CD14-positive monocyte (primary cell): ENCODE data around the gene BUB3. TPM values are rescaled to one million over a fixed set of nuclear protein-coding genes. Genes with fewer than 3 reads are reported as not detected.

Experiments
- DNase-seq, 3 donors: peaks; one replicate each; pipeline ENCODE4 v3.0.0-alpha.2; 2011 to 2022
- H2AFZ ChIP-seq: 2 replicates; pipeline ENCODE4 v1.6.0; 2012; ENCODE audit warnings: mild to moderate bottlenecking, low read depth, low read length, inconsistent platforms; ENCODE audit not compliant: insufficient read depth, poor library complexity, severe bottlenecking
- H3K27ac ChIP-seq, 2 donors: 1 replicate in 1 of 2; 2 replicates in 1 of 2; pipeline ENCODE4 v1.5.1; 2012 to 2013; ENCODE audit warnings: low read length in 2 of 2, control low read depth in 1 of 2, inconsistent platforms in 1 of 2, low read depth in 1 of 2, mild to moderate bottlenecking in 1 of 2
- H3K27me3 ChIP-seq, 2 donors: one replicate each; pipeline versions ENCODE4 v1.6.0 to v1.6.1; 2011 to 2013; ENCODE audit warnings: low read length in 2 of 2; ENCODE audit not compliant: control insufficient read depth in 2 of 2, insufficient read depth in 2 of 2
- H3K36me3 ChIP-seq, 2 donors: replicated peaks in 1 of 2; 1 replicate in 1 of 2; 2 replicates in 1 of 2; pipeline versions ENCODE4 v1.5.1 to v1.6.1; 2012 to 2013; ENCODE audit warnings: low read length in 2 of 2, control low read depth in 1 of 2, inconsistent platforms in 1 of 2, mild to moderate bottlenecking in 1 of 2; ENCODE audit not compliant: insufficient read depth in 2 of 2, control insufficient read depth in 1 of 2
- H3K4me1 ChIP-seq, 2 donors: 1 replicate in 1 of 2; 2 replicates in 1 of 2; pipeline versions ENCODE4 v1.5.1 to v1.6.1; 2012 to 2013; ENCODE audit warnings: low read length in 2 of 2, control low read depth in 1 of 2, inconsistent platforms in 1 of 2, mild to moderate bottlenecking in 1 of 2, moderate library complexity in 1 of 2; ENCODE audit not compliant: insufficient read depth in 2 of 2, control insufficient read depth in 1 of 2
- H3K4me2 ChIP-seq: replicated peaks from 2 replicates; pipeline ENCODE3; 2012; ENCODE audit warnings: low read length, moderate library complexity, mild to moderate bottlenecking; ENCODE audit not compliant: poor library complexity, severe bottlenecking; ENCODE audit errors: extremely low read depth
- H3K4me3 ChIP-seq, 3 experiments: fragments of 200-600 bp in 1 of 3; sonication (generic) in 1 of 3; replicated peaks in 1 of 3; 1 replicate in 2 of 3; 2 replicates in 1 of 3; pipeline ENCODE4 v1.5.1; 2011 to 2013; ENCODE audit warnings: low read length in 3 of 3, mild to moderate bottlenecking in 3 of 3, control low read depth in 2 of 3, low read depth in 2 of 3, inconsistent platforms in 1 of 3, moderate library complexity in 1 of 3
- H3K79me2 ChIP-seq: 2 replicates; pipeline ENCODE4 v1.6.0; 2012; ENCODE audit warnings: mild to moderate bottlenecking, control low read depth, inconsistent platforms, low read length, moderate library complexity; ENCODE audit not compliant: insufficient read depth
- H3K9ac ChIP-seq: 2 replicates; pipeline ENCODE4 v1.6.0; 2017; ENCODE audit warnings: low read length, mild to moderate bottlenecking; ENCODE audit not compliant: insufficient read depth, poor library complexity, severe bottlenecking
- H3K9me3 ChIP-seq, 2 donors: replicated peaks in 1 of 2; 1 replicate in 1 of 2; 2 replicates in 1 of 2; pipeline versions ENCODE4 v1.5.1 to v1.6.1; 2012 to 2013; ENCODE audit warnings: low read length in 2 of 2, control low read depth in 1 of 2; ENCODE audit not compliant: control insufficient read depth in 1 of 2, insufficient read depth in 1 of 2
- H4K20me1 ChIP-seq: 2 replicates; pipeline ENCODE4 v1.6.0; 2012; ENCODE audit warnings: mild to moderate bottlenecking, low read length, control low read depth, moderate library complexity; ENCODE audit not compliant: insufficient read depth
- H3K27ac Mint-ChIP-seq, 7 donors: one replicate each; pipeline ENCODE4 v1.8.0; 2020; ENCODE audit warnings: mild to moderate bottlenecking in 7 of 7, mixed read lengths in 7 of 7, moderate library complexity in 6 of 7, inconsistent platforms in 2 of 7
- H3K27me3 Mint-ChIP-seq, 3 donors: one replicate each; pipeline ENCODE4 v1.8.0; 2021 to 2022; ENCODE audit warnings: low read depth in 3 of 3, mild to moderate bottlenecking in 3 of 3, mixed read lengths in 3 of 3, moderate library complexity in 3 of 3, inconsistent platforms in 1 of 3
- H3K36me3 Mint-ChIP-seq, 2 donors: one replicate each; pipeline ENCODE4 v1.8.0; 2020; ENCODE audit warnings: mixed read lengths in 2 of 2, inconsistent platforms in 1 of 2, mild to moderate bottlenecking in 1 of 2
- H3K4me1 Mint-ChIP-seq: one replicate; pipeline ENCODE4 v1.8.0; 2020; ENCODE audit warnings: mild to moderate bottlenecking, mixed read lengths
- H3K4me3 Mint-ChIP-seq, 2 donors: one replicate each; pipeline ENCODE4 v1.8.0; 2020; ENCODE audit warnings: mild to moderate bottlenecking in 2 of 2, mixed read lengths in 2 of 2, moderate library complexity in 1 of 2
- H3K9me3 Mint-ChIP-seq, 7 donors: one replicate each; pipeline ENCODE4 v1.8.0; 2020 to 2022; ENCODE audit warnings: mixed read lengths in 7 of 7, mild to moderate bottlenecking in 6 of 7, moderate library complexity in 6 of 7, inconsistent platforms in 2 of 7
- CTCF ChIP-seq: fragments of 200-600 bp; IDR thresholded peaks from one replicate; pipeline ENCODE4 v1.8.0; 2022; ENCODE audit warnings: antibody characterized with exemption, mild to moderate bottlenecking
- WGBS: methylation state at CpG from one replicate; pipeline ENCODE4 v1.1.5; 2013; ENCODE audit warnings: missing lambda C conversion rate; ENCODE audit not compliant: insufficient coverage; 5-methylcytosine and 5-hydroxymethylcytosine counted together
- intact Hi-C, 2 donors: fragments of 100-400 bp; cut with micrococcal nuclease; formaldehyde crosslinking; loops; one replicate each; pipeline versions ENCODE4 v1.15.0 to v1.15.1; 2023
- polyA minus RNA-seq: library from RNA; depleted of rRNA, polyadenylated mRNA; stranded (reverse); fragments of >200 nt; gene quantifications from 2 replicates; pipeline ENCODE4 v1.2.3, GENCODE V29; 2012
- polyA plus RNA-seq, 3 donors: library from polyadenylated mRNA; depleted of rRNA in 1 of 3; unstranded in 2 of 3; stranded (reverse) in 1 of 3; fragments of 300-500 nt in 2 of 3; fragments of >200 nt in 1 of 3; fragmentation: Illumina TruSeq in 2 of 3; gene quantifications; 1 replicate in 2 of 3; 2 replicates in 1 of 3; pipeline ENCODE4 v1.2.3, GENCODE V29; 2012 to 2021
- total RNA-seq, 12 experiments: library from RNA in 1 of 12; stranded (reverse) in 1 of 12; fragments of 120-200 nt in 1 of 12; gene quantifications; one replicate each; pipeline ENCODE4 v1.2.4 and lab custom pipeline; 2013 to 2026; ENCODE audit warnings: mixed read lengths in 6 of 12, inconsistent platforms in 1 of 12

Gene BUB3, protein sequence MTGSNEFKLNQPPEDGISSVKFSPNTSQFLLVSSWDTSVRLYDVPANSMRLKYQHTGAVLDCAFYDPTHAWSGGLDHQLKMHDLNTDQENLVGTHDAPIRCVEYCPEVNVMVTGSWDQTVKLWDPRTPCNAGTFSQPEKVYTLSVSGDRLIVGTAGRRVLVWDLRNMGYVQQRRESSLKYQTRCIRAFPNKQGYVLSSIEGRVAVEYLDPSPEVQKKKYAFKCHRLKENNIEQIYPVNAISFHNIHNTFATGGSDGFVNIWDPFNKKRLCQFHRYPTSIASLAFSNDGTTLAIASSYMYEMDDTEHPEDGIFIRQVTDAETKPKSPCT
- total RNA-seq (2013) = 77.1 TPM
- polyA plus RNA-seq (10 to 100 TPM; 61.2 to 96.4 (median 80.4) TPM), polyA minus RNA-seq (70.9 and 83.8 TPM in 2 replicates), total RNA-seq (lab: John Stamatoyannopoulos, UW) (30.7 to 97.1 (median 44.8) reads per million in 11 experiments)

DNA sequence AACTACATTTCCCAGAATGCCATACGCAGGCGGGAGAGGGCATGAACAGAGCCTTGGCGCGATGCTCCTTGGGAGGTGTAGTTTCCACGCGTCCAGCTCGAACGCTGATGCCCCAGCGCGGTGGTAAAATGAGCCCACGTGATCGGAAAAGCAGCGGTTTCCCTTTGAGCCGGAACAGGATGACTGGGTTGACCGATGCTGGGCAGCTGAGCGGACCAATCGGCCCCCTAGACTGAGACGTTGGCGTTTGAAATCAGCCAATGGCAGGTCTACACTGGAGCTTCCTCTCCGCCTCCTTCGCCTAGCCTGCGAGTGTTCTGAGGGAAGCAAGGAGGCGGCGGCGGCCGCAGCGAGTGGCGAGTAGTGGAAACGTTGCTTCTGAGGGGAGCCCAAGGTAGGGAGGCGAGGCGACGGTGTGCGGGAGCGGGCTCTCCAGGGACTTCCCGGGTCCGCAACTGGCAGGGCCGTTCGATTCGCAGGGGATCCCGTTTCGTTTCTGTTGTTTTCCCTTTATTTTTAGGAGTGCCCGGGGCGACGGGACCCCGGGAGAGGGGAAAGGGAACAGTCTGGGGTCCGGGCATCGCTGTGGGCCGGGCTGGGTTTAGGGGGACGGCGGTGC lies at the start of gene BUB3:
BUB3 (plus strand) TSS at position 311 of the 619 bp plus-strand sequence. CDS start 516 bp downstream, outside the sequence.
- Mint-ChIP-seq H3K27ac (peak within 1 kb of the TSS; percentile 87 to 95 (median 93)), H3K36me3 (peaks cover 26 to 41% of the 10 kb centered on the region in 2 donors), H3K4me3 (peak within 1 kb of the TSS; percentile 96 to 99), H3K27me3 (peaks cover 41 to 44% (median 43%) of the 10 kb centered on the region in 3 donors), H3K9me3 (peaks cover 0 to 15% (median 5%) of the 10 kb centered on the region in 7 donors), H3K4me1 (peaks cover 54% of the 10 kb centered on the region)
- WGBS = 0% methylated on average over 46 of the region's 50 CpGs
- DNase-seq = peak; percentile 99 to 100 (median 99)
- H4K20me1 ChIP-seq = peaks cover 37% of the 10 kb centered on the region
- H3K79me2 ChIP-seq = peaks cover 50% of the 10 kb centered on the region
- peaks cover 34 to 45% of the 10 kb centered on the region in 2 donors for H3K27me3 ChIP-seq
- TF ChIP-seq CTCF = no peak
- intact Hi-C loops = loop anchor here (2.0 to 10.0 kb wide), 8 partner anchors 145 to 2001 kb away; partner anchors contain the start of genes ACADSB (in 2 of the 2), IKZF5 (in 2 of the 2), ABRAXAS2 (in 1 of the 2) and C10orf88 (in 1 of the 2)
- H3K9ac ChIP-seq = peak within 1 kb of the TSS; percentile 86
- peaks cover 20 to 34% of the 10 kb centered on the region in 2 donors for H3K36me3 ChIP-seq
- peak within 1 kb of the TSS; percentile 46 to 86 for H3K27ac ChIP-seq
- H3K4me2 ChIP-seq = peak within 1 kb of the TSS; percentile 91
- peaks cover 3 to 29% of the 10 kb centered on the region in 2 donors for H3K9me3 ChIP-seq
- H3K4me3 ChIP-seq = peak within 1 kb of the TSS; percentile 81 to 97 (median 90)
- H3K4me1 ChIP-seq = peaks cover 31 to 44% of the 10 kb centered on the region in 2 donors
- H2AFZ ChIP-seq = peak within 1 kb of the TSS; percentile 95

- 90% methylated on average over 2 of the region's 7 CpGs for WGBS
- Mint-ChIP-seq H3K4me3 (no peak overlapping the region), H3K9me3 (peaks cover 0 to 9% (median 2%) of the 10 kb centered on the region in 7 donors), H3K36me3 (no peaks in the 10 kb centered on the region), H3K27ac (no peak overlapping the region), H3K27me3 (peaks cover 13 to 36% (median 18%) of the 10 kb centered on the region in 3 donors), H3K4me1 (no peaks in the 10 kb centered on the region)
- Histone ChIP-seq H3K4me2 (no peak overlapping the region), H3K4me3 (no peak overlapping the region), H3K9me3 (no peaks in the 10 kb centered on the region), H3K4me1 (no peaks in the 10 kb centered on the region), H3K9ac (no peak overlapping the region), H3K79me2 (no peaks in the 10 kb centered on the region), H3K36me3 (no peaks in the 10 kb centered on the region), H3K27ac (no peak overlapping the region), H4K20me1 (no peaks in the 10 kb centered on the region), H2AFZ (no peak overlapping the region), H3K27me3 (peaks cover 0 to 8% of the 10 kb centered on the region in 2 donors)
- intact Hi-C loops = no loop called here
- TF ChIP-seq CTCF = no peak
- no peak for DNase-seq
Measured at GRCh38 chr10:123109466-123109865, 44.7 kb upstream of the BUB3 start.
